HG02623 (cell line): ENCODE results near the gene GPR156.
"Not testable (repeated sequence)": the region's sequence is repeated elsewhere in the genome, so short reads cannot be mapped to it uniquely, and the experiment has no call there.

Experiments used
- ATAC-seq: cut with Tn5 transposase; IDR thresholded peaks from one replicate; pipeline ENCODE4 v1.9.1; 2021; ENCODE audit warnings: moderate library complexity; ENCODE audit not compliant: unreplicated experiment

GPR156 gene

GRCh38 chr3:120275618-120276017 is 9.4 kb downstream of the GPR156 start:
- ATAC-seq: no peak

- ATAC-seq: no peak
Measured at GRCh38 chr3:120274739-120275167, 10.3 kb downstream of the GPR156 start.

- no peak for ATAC-seq
Measured at GRCh38 chr3:120272286-120272685, 12.7 kb downstream of the GPR156 start.

GRCh38 chr3:120265989-120266388 is 19.0 kb downstream of the GPR156 start:
- no peak for ATAC-seq

- ATAC-seq: no peak
Measured at GRCh38 chr3:120264963-120265362, 20.1 kb downstream of the GPR156 start.

GRCh38 chr3:120263792-120264191 is 21.2 kb downstream of the GPR156 start:
- ATAC-seq: no peak

GRCh38 chr3:120258009-120258408 is 27.0 kb downstream of the GPR156 start:
- ATAC-seq: no peak

- no peak for ATAC-seq
Measured at GRCh38 chr3:120245386-120245785, 39.6 kb downstream of the GPR156 start.

GRCh38 chr3:120244834-120245225 is 40.2 kb downstream of the GPR156 start:
- no peak for ATAC-seq

GRCh38 chr3:120239644-120240043 is 45.4 kb downstream of the GPR156 start:
- ATAC-seq: no peak

GRCh38 chr3:120227710-120228347 is 57.2 kb downstream of the GPR156 start:
- ATAC-seq: no peak

GRCh38 chr3:120224237-120224636 is 60.8 kb downstream of the GPR156 start:
- ATAC-seq: no peak

GRCh38 chr3:120218981-120219380 is 66.0 kb downstream of the GPR156 start:
- ATAC-seq: no peak

GRCh38 chr3:120216633-120217032 is 68.4 kb downstream of the GPR156 start:
- ATAC-seq: not testable (repeated sequence)

GRCh38 chr3:120214176-120214575 is 70.8 kb downstream of the GPR156 start:
- ATAC-seq: no peak

GRCh38 chr3:120212505-120212904 is 72.5 kb downstream of the GPR156 start:
- no peak for ATAC-seq

GRCh38 chr3:120209425-120209824 is 75.6 kb downstream of the GPR156 start:
- no peak for ATAC-seq

GRCh38 chr3:120204338-120204737 is 80.7 kb downstream of the GPR156 start:
- ATAC-seq: no peak

GRCh38 chr3:120203621-120204020 is 81.4 kb downstream of the GPR156 start:
- no peak for ATAC-seq

GRCh38 chr3:120203016-120203415 is 82.0 kb downstream of the GPR156 start:
- no peak for ATAC-seq

- ATAC-seq: no peak
Measured at GRCh38 chr3:120202363-120202762, 82.7 kb downstream of the GPR156 start.

GRCh38 chr3:120200493-120201235 is 84.4 kb downstream of the GPR156 start:
- no peak for ATAC-seq
